Hepatocyte (in vitro differentiated cells): ENCODE measurements around the gene HABP4.

Source experiments
- CTCF ChIP-seq: fragments of 200-600 bp; sonication (generic); IDR thresholded peaks from 2 replicates; pipeline ENCODE4 v1.5.1; 2016; ENCODE audit warnings: antibody characterized with exemption, mild to moderate bottlenecking; ENCODE audit not compliant: poor library complexity
- EZH2 ChIP-seq: fragments of 200-600 bp; sonication (generic); IDR thresholded peaks from 2 replicates; pipeline ENCODE4 v1.6.1; 2016; ENCODE audit warnings: antibody characterized with exemption, mild to moderate bottlenecking, borderline replicate concordance

GRCh38 chr9:96509848-96510247, 59.9 kb downstream of the HABP4 start:
- TF ChIP-seq CTCF (no peak), EZH2 (no peak)
